ENCODE data around the gene ACTL6A. TPM values are rescaled to one million over a fixed set of nuclear protein-coding genes. Genes with fewer than 3 reads are reported as not detected.

The ACTL6A gene
- total RNA-seq, 1 experiment from 2014 or later = 91.8 TPM

- DNase-seq = no peak
- Histone ChIP-seq H3K27me3 (ENCODE audit: control insufficient read depth, insufficient read depth, low read length) (no peaks in the 10 kb centered on the region), H3K36me3 (replicated peaks; ENCODE audit: control insufficient read depth, insufficient read depth, low read length) (no peaks in the 10 kb centered on the region), H3K4me3 (ENCODE audit: insufficient read depth, low read depth, low read length) (no peak overlapping the region)
These were observed 46.4 kb downstream of the ACTL6A start for GRCh38 chr3:179608931-179609720.

DNA sequence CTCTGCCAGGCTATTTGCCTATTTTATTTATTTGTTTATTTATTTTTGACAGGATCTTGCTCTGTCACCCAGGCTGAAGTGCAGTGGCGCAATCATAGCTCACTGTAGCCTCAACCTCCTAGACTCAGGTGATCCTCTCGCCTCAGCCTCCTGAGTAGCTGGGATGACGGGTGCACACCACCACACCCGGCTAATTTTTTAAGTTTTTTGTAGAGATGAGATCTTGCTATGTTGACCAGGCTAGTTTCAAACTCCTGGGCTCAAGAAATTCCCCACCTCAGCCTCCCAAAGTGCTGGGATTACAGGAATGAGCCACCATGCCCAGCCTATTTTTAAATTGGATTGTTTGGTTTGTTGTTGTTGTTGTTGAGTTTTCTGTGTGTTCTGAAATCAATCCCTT, 47.3 kb downstream of the ACTL6A start:
- no peaks in the 10 kb centered on the region for H3K27me3 ChIP-seq (ENCODE audit: control insufficient read depth, insufficient read depth, low read length)
- H3K4me3 ChIP-seq (ENCODE audit: insufficient read depth, low read depth, low read length) = no peak overlapping the region
- no peaks in the 10 kb centered on the region for H3K36me3 ChIP-seq (replicated peaks; ENCODE audit: control insufficient read depth, insufficient read depth, low read length)
- DNase-seq = no peak

- no peak for DNase-seq
- Histone ChIP-seq H3K4me3 (ENCODE audit: insufficient read depth, low read depth, low read length) (no peak overlapping the region), H3K27me3 (ENCODE audit: control insufficient read depth, insufficient read depth, low read length) (no peaks in the 10 kb centered on the region), H3K36me3 (replicated peaks; ENCODE audit: control insufficient read depth, insufficient read depth, low read length) (peaks cover 3% of the 10 kb centered on the region; the same call in 1 of the 2 replicates)
These were observed 51.1 kb downstream of the ACTL6A start for GRCh38 chr3:179613807-179614206.

DNA sequence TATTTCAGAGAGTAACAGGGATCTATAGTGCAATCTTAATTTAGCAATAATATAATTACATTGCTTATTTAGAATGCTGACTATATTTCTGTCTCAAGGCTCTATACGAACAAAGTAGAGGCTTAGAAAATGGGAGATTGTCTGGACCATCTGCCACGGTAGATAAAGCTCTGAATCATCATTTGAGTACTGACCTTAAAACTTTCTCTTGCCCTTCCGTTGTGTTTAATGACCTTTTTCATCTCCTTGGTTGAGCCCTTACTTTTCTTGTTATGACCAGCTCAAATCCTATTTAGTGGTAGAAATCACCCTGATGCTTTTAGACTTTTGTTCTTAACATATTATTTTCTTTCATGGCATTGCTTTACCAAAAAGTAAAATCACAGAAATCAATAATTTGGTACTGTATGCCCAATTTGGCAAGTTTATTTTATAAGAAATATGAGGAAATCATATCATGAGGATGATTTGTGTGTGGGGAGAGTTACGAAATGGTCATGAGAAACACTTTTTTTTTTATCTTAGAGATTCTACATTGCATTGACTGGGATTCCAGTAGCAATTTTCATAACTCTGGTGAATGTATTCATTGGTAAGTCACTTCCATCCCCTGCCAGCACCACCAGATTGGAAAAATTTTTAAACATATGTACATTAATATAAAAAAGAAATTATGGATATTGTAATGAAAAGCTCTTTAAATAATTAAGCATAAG, 52.9 kb downstream of the ACTL6A start:
- Histone ChIP-seq H3K4me3 (ENCODE audit: insufficient read depth, low read depth, low read length) (no peak overlapping the region), H3K36me3 (replicated peaks; ENCODE audit: control insufficient read depth, insufficient read depth, low read length) (peaks cover 3% of the 10 kb centered on the region; the same call in 1 of the 2 replicates), H3K27me3 (ENCODE audit: control insufficient read depth, insufficient read depth, low read length) (no peaks in the 10 kb centered on the region)
- no peak for DNase-seq

- DNase-seq = no peak
- Histone ChIP-seq H3K36me3 (replicated peaks; ENCODE audit: control insufficient read depth, insufficient read depth, low read length) (peaks cover 4% of the 10 kb centered on the region), H3K27me3 (ENCODE audit: control insufficient read depth, insufficient read depth, low read length) (no peaks in the 10 kb centered on the region), H3K4me3 (ENCODE audit: insufficient read depth, low read depth, low read length) (no peak overlapping the region)
These were observed 59.3 kb downstream of the ACTL6A start for GRCh38 chr3:179622023-179622422.

DNA sequence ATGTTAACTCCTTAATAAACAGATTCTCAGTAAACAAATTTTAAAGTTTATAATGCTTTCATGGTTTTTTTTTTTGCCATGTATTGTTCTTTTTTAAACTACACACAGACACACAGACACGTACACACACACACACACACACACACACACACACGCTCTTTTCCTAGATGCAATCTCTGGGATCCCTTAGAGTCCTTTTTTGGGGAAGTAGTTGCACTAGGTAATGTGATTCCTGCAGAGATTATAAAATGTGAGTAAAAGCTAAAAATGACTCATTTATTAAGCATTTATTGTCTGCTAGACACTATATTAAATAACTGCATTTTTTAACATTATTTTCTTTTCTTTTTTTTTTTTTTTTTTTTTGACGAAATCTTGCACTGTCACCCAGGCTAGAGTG, 61.7 kb downstream of the ACTL6A start:
- no peak for DNase-seq
- H3K4me3 ChIP-seq (ENCODE audit: insufficient read depth, low read depth, low read length) = no peak overlapping the region
- H3K27me3 ChIP-seq (ENCODE audit: control insufficient read depth, insufficient read depth, low read length) = no peaks in the 10 kb centered on the region
- peaks cover 1% of the 10 kb centered on the region for H3K36me3 ChIP-seq (replicated peaks; ENCODE audit: control insufficient read depth, insufficient read depth, low read length)

- DNase-seq = no peak
- H3K27me3 ChIP-seq (ENCODE audit: control insufficient read depth, insufficient read depth, low read length) = no peaks in the 10 kb centered on the region
- no peak overlapping the region for H3K4me3 ChIP-seq (ENCODE audit: insufficient read depth, low read depth, low read length)
- H3K36me3 ChIP-seq (replicated peaks; ENCODE audit: control insufficient read depth, insufficient read depth, low read length) = no peaks in the 10 kb centered on the region
These were observed 68.2 kb downstream of the ACTL6A start for GRCh38 chr3:179630753-179631451.

Other genes with a start within 250 kb of the ACTL6A start
- 57.6 and 70.6 TPM in 2 replicates for gene ZNF639, start 239.9 kb upstream of the ACTL6A start, total RNA-seq (2014; rRNA removed; shearing (Covaris generic))
- gene MFN1, start 215.2 kb upstream of the ACTL6A start, total RNA-seq (2014; rRNA removed; shearing (Covaris generic)) = 21.7 and 24.5 TPM in 2 replicates
- 50.4 and 56.1 TPM in 2 replicates for gene GNB4, start 111.5 kb upstream of the ACTL6A start, total RNA-seq (2014; rRNA removed; shearing (Covaris generic))
- gene MRPL47, start 41.7 kb downstream of the ACTL6A start, total RNA-seq (2014; rRNA removed; shearing (Covaris generic)) = 66.6 and 68.9 TPM in 2 replicates
- 138 and 172 TPM in 2 replicates for gene NDUFB5, start 41.9 kb downstream of the ACTL6A start, total RNA-seq (2014; rRNA removed; shearing (Covaris generic))
- gene USP13, start 90.1 kb downstream of the ACTL6A start, total RNA-seq (2014; rRNA removed; shearing (Covaris generic)) = 10.5 and 12.4 TPM in 2 replicates